SJCRH30 (cell line): Measurements from ENCODE around the gene STK35. TPM values are rescaled to one million over a fixed set of nuclear protein-coding genes. Genes with fewer than 3 reads are reported as not detected.
A peak's percentile ranks its signal among the peaks of the same experiment; 100 is the strongest.

Experiments
- DNase-seq, 2 experiments: peaks; one replicate each; pipeline ENCODE4 v3.0.0-alpha.2; 2015 to 2020
- H3K27ac ChIP-seq: fragments of 250-450 bp; sonication (Bioruptor Pico); 2 replicates; pipeline ENCODE4 v1.5.1; 2020; ENCODE audit warnings: mild to moderate bottlenecking, moderate library complexity
- H3K27me3 ChIP-seq: fragments of 250-450 bp; sonication (Bioruptor Pico); 2 replicates; pipeline ENCODE4 v1.5.1; 2020; ENCODE audit warnings: mild to moderate bottlenecking, moderate library complexity
- H3K36me3 ChIP-seq: fragments of 250-450 bp; sonication (Bioruptor Pico); 2 replicates; pipeline ENCODE4 v1.5.1; 2020; ENCODE audit warnings: mild to moderate bottlenecking, moderate library complexity
- H3K4me1 ChIP-seq: fragments of 250-450 bp; sonication (Bioruptor Pico); 2 replicates; pipeline ENCODE4 v1.5.1; 2020; ENCODE audit warnings: mild to moderate bottlenecking, moderate library complexity
- H3K4me3 ChIP-seq: fragments of 250-450 bp; sonication (Bioruptor Pico); 2 replicates; pipeline ENCODE4 v1.5.1; 2020; ENCODE audit warnings: mild to moderate bottlenecking, moderate library complexity
- H3K9me3 ChIP-seq: fragments of 250-450 bp; sonication (Bioruptor Pico); replicated peaks from 2 replicates; pipeline ENCODE4 v1.5.1; 2020; ENCODE audit warnings: mild to moderate bottlenecking, moderate library complexity
- total RNA-seq: library from RNA; depleted of rRNA; stranded (reverse); fragments of >200 nt; shearing (Covaris generic); gene quantifications from 2 replicates; pipeline ENCODE4 v1.2.3, GENCODE V29; 2014; rRNA removed

The STK35 gene
- 18.0 and 19.1 TPM in 2 replicates for total RNA-seq

- no peaks in the 10 kb centered on the region for H3K9me3 ChIP-seq
- H3K36me3 ChIP-seq = peaks cover 11% of the 10 kb centered on the region
- peak within 1 kb of the TSS; percentile 99 for H3K27ac ChIP-seq
- peaks cover 3% of the 10 kb centered on the region; the same call in 1 of the 2 replicates for H3K4me1 ChIP-seq
- no peaks in the 10 kb centered on the region; the same call in 1 of the 2 replicates for H3K27me3 ChIP-seq
- H3K4me3 ChIP-seq = peak within 1 kb of the TSS; percentile 94
- peak; percentile 22 to 76 for DNase-seq
Measured at GRCh38 chr20:2101057-2101864, at the start of gene STK35. TSS of gene STK35 (plus strand) at chr20:2101827. CDS start at chr20:2101882, 55 bp downstream.

GRCh38 chr20:2051946-2052345 lies 49.7 kb upstream of the STK35 start:
- no peaks in the 10 kb centered on the region; the same call in 1 of the 2 replicates for H3K9me3 ChIP-seq
- no peak for DNase-seq
- peaks cover 7% of the 10 kb centered on the region; the same call in 1 of the 2 replicates for H3K27me3 ChIP-seq
- no peak overlapping the region for H3K4me3 ChIP-seq
- no peaks in the 10 kb centered on the region for H3K4me1 ChIP-seq
- no peaks in the 10 kb centered on the region for H3K36me3 ChIP-seq
- H3K27ac ChIP-seq = no peak overlapping the region

GRCh38 chr20:2052741-2053140 lies 48.9 kb upstream of the STK35 start:
- no peak overlapping the region for H3K27ac ChIP-seq
- no peaks in the 10 kb centered on the region; the same call in 1 of the 2 replicates for H3K9me3 ChIP-seq
- H3K36me3 ChIP-seq = no peaks in the 10 kb centered on the region
- no peak for DNase-seq
- H3K4me3 ChIP-seq = no peak overlapping the region
- no peaks in the 10 kb centered on the region for H3K4me1 ChIP-seq
- peaks cover under 1% of the 10 kb centered on the region; the same call in 1 of the 2 replicates for H3K27me3 ChIP-seq

DNA sequence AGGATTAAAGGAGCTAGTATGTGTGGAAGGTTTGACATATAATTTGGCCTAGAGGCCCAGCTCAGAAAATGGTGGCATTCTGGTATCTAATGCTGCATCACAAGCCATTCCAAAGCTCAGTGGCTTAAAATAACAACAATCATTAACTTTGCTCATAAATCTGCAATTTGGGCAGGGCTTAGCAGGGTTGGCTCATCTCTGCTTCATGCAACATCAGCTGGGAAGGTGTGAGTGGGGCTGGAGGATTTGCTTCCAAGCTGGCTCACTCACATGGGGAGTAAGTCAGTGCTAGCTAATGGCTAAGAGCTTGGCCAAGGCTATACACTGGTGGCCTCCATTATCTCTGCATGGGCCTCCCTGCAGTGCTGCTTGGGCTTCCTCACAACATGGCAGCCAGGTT lies 48.0 kb upstream of the STK35 start:
- no peaks in the 10 kb centered on the region; the same call in 1 of the 2 replicates for H3K9me3 ChIP-seq
- DNase-seq = no peak
- no peaks in the 10 kb centered on the region for H3K4me1 ChIP-seq
- no peaks in the 10 kb centered on the region for H3K36me3 ChIP-seq
- H3K27ac ChIP-seq = no peak overlapping the region
- H3K4me3 ChIP-seq = no peak overlapping the region
- H3K27me3 ChIP-seq = no peaks in the 10 kb centered on the region

GRCh38 chr20:2054911-2055310 lies 46.7 kb upstream of the STK35 start:
- no peaks in the 10 kb centered on the region for H3K27me3 ChIP-seq
- no peak overlapping the region for H3K4me3 ChIP-seq
- no peaks in the 10 kb centered on the region for H3K36me3 ChIP-seq
- H3K27ac ChIP-seq = no peak overlapping the region
- H3K4me1 ChIP-seq = no peaks in the 10 kb centered on the region
- DNase-seq = no peak
- H3K9me3 ChIP-seq = no peaks in the 10 kb centered on the region; the same call in 1 of the 2 replicates

GRCh38 chr20:2059411-2059810 lies 42.2 kb upstream of the STK35 start:
- H3K4me3 ChIP-seq = no peak overlapping the region
- no peaks in the 10 kb centered on the region for H3K27me3 ChIP-seq
- no peaks in the 10 kb centered on the region for H3K36me3 ChIP-seq
- H3K9me3 ChIP-seq = no peaks in the 10 kb centered on the region
- no peak for DNase-seq
- H3K27ac ChIP-seq = no peak overlapping the region
- no peaks in the 10 kb centered on the region for H3K4me1 ChIP-seq

GRCh38 chr20:2065099-2065498 lies 36.5 kb upstream of the STK35 start:
- Histone ChIP-seq H3K4me1 (no peaks in the 10 kb centered on the region), H3K36me3 (no peaks in the 10 kb centered on the region), H3K27me3 (peaks cover 4% of the 10 kb centered on the region; the same call in 1 of the 2 replicates), H3K27ac (no peak overlapping the region), H3K9me3 (no peaks in the 10 kb centered on the region), H3K4me3 (no peak overlapping the region)
- no peak for DNase-seq

GRCh38 chr20:2066461-2067122 lies 35.0 kb upstream of the STK35 start:
- Histone ChIP-seq H3K36me3 (no peaks in the 10 kb centered on the region), H3K4me1 (no peaks in the 10 kb centered on the region), H3K27ac (no peak overlapping the region), H3K4me3 (no peak overlapping the region), H3K9me3 (no peaks in the 10 kb centered on the region), H3K27me3 (peaks cover 4% of the 10 kb centered on the region; the same call in 1 of the 2 replicates)
- no peak for DNase-seq

DNA sequence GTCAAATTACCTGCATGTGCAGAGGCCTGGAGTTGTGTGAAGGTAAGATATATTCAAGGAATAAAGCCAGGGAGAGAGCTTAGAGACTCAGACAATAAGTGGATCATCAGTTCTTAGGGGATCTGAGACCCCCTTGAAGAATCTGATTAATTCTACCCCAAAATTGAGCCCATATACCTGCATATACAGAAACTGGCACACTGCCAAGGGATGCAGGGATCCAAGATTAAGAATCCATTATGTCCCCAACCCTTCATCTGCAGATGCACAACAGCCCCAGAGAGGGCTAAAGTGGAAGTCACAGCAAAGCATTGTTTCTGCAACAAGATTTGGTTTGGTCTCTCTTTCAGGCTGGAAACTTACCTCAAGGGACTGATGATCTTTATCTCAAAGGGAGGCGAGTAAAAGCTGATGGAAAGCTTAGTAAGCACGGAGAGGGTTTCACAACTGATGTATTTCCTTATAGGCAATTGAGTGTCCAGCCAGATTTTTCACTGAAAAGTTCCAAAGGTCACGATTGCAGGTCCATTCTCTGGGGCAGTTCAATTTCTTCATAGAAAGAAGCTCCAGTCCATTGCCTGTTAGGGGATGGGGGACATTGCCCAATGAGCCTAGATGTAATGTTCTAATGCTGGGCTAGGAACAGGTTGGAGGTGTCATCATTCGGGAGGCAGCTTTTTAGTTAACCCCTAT lies 20.9 kb upstream of the STK35 start:
- Histone ChIP-seq H3K27me3 (peaks cover 3% of the 10 kb centered on the region; the same call in 1 of the 2 replicates), H3K4me3 (no peak overlapping the region), H3K27ac (no peak overlapping the region), H3K36me3 (no peaks in the 10 kb centered on the region), H3K4me1 (no peaks in the 10 kb centered on the region), H3K9me3 (no peaks in the 10 kb centered on the region)
- no peak for DNase-seq

GRCh38 chr20:2084703-2085102 lies 16.9 kb upstream of the STK35 start:
- DNase-seq = no peak
- H3K27ac ChIP-seq = no peak overlapping the region
- peaks cover 8% of the 10 kb centered on the region; the same call in 1 of the 2 replicates for H3K27me3 ChIP-seq
- H3K36me3 ChIP-seq = no peaks in the 10 kb centered on the region
- no peaks in the 10 kb centered on the region for H3K9me3 ChIP-seq
- no peaks in the 10 kb centered on the region for H3K4me1 ChIP-seq
- no peak overlapping the region for H3K4me3 ChIP-seq

DNA sequence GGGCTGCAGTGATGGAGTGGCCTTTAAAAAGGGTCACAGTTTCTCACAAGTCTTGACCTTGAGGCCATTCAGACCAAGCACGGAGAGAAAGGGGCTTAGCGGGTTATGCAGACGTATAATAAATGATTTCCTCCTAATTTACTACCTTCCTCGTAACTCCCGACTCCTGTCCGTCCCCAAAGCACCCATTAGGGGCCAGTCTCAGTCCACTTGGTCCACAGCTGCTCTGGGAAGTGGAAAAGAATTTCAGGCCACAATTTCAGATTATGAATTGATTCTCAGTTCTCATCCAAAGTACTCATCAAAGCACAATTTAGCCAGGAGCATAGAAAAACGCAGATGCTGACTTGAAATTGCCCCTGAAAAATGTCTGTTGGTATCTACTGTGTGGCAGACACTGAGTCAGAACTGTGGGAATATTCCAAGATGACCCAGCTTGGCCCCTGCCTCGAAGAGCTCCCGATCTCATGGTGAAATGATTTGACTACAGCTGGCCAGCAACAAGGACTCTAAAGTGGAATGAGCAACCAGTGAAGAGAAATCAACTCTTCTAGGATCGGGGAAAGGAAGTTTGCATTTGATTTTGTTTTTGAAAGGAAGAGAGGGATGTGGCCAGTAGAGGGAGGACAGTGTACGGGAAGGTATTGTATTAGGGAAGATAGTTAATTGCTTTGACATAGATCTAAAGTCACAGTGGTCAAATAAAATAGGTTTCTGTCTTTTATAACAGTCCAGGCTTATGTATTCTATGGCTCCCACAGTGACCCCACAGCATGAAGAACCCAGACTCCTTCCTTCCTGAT lies 15.2 kb upstream of the STK35 start:
- Histone ChIP-seq H3K27me3 (peaks cover 8% of the 10 kb centered on the region; the same call in 1 of the 2 replicates), H3K36me3 (no peaks in the 10 kb centered on the region), H3K27ac (no peak overlapping the region), H3K9me3 (no peaks in the 10 kb centered on the region), H3K4me1 (no peaks in the 10 kb centered on the region), H3K4me3 (no peak overlapping the region)
- DNase-seq = no peak

GRCh38 chr20:2086980-2087377 lies 14.6 kb upstream of the STK35 start:
- no peak for DNase-seq
- Histone ChIP-seq H3K27ac (no peak overlapping the region), H3K9me3 (no peaks in the 10 kb centered on the region), H3K36me3 (no peaks in the 10 kb centered on the region), H3K4me1 (no peaks in the 10 kb centered on the region), H3K27me3 (peaks cover 8% of the 10 kb centered on the region; the same call in 1 of the 2 replicates), H3K4me3 (no peak overlapping the region)

GRCh38 chr20:2088891-2089290 lies 12.7 kb upstream of the STK35 start:
- Histone ChIP-seq H3K4me3 (no peak overlapping the region), H3K27me3 (peaks cover 8% of the 10 kb centered on the region; the same call in 1 of the 2 replicates), H3K36me3 (no peaks in the 10 kb centered on the region), H3K9me3 (no peaks in the 10 kb centered on the region), H3K4me1 (no peaks in the 10 kb centered on the region), H3K27ac (no peak overlapping the region)
- no peak for DNase-seq

- Histone ChIP-seq H3K4me3 (no peak overlapping the region), H3K27me3 (peaks cover 8% of the 10 kb centered on the region; the same call in 1 of the 2 replicates), H3K9me3 (no peaks in the 10 kb centered on the region), H3K27ac (no peak overlapping the region), H3K4me1 (no peaks in the 10 kb centered on the region), H3K36me3 (no peaks in the 10 kb centered on the region)
- DNase-seq = no peak
Measured at GRCh38 chr20:2089447-2089846, 12.2 kb upstream of the STK35 start.
